Measurements from ENCODE around the gene EPHB3. TPM values are rescaled to one million over a fixed set of nuclear protein-coding genes. Genes with fewer than 3 reads are reported as not detected.

EPHB3 gene
- total RNA-seq, 1 donor from 2014 or later = 4.3 TPM

GRCh38 chr3:184568924-184569829 is 7.6 kb downstream of the EPHB3 start:
- H3K27ac Mint-ChIP-seq (ENCODE audit: unreplicated experiment) = no peak overlapping the region
- H3K4me3 Mint-ChIP-seq (ENCODE audit: unreplicated experiment) = peak overlapping the region; percentile 85
- peaks cover 13% of the 10 kb centered on the region for H3K36me3 Mint-ChIP-seq (ENCODE audit: low read depth, unreplicated experiment)
- H3K4me1 Mint-ChIP-seq (ENCODE audit: unreplicated experiment) = peaks cover 7% of the 10 kb centered on the region
- peaks cover 39% of the 10 kb centered on the region for H3K27me3 Mint-ChIP-seq (ENCODE audit: unreplicated experiment)
- no peaks in the 10 kb centered on the region for H3K9me3 Mint-ChIP-seq (ENCODE audit: unreplicated experiment)
- no peak for TF ChIP-seq CTCF (IDR thresholded peaks at IDR 0.05; ENCODE audit: unreplicated experiment)
- no peak for DNase-seq (ENCODE audit: low spot score)

- H3K27ac Mint-ChIP-seq (ENCODE audit: unreplicated experiment) = no peak overlapping the region
- DNase-seq (ENCODE audit: low spot score) = no peak
- no peak for TF ChIP-seq CTCF (IDR thresholded peaks at IDR 0.05; ENCODE audit: unreplicated experiment)
- peak overlapping the region; percentile 47 for H3K4me3 Mint-ChIP-seq (ENCODE audit: unreplicated experiment)
- peaks cover 14% of the 10 kb centered on the region for H3K4me1 Mint-ChIP-seq (ENCODE audit: unreplicated experiment)
- peaks cover 13% of the 10 kb centered on the region for H3K36me3 Mint-ChIP-seq (ENCODE audit: low read depth, unreplicated experiment)
- no peaks in the 10 kb centered on the region for H3K9me3 Mint-ChIP-seq (ENCODE audit: unreplicated experiment)
- H3K27me3 Mint-ChIP-seq (ENCODE audit: unreplicated experiment) = peaks cover 36% of the 10 kb centered on the region
Observed at GRCh38 chr3:184570035-184570434, 8.4 kb downstream of the EPHB3 start.

- H3K4me3 Mint-ChIP-seq (ENCODE audit: unreplicated experiment) = no peak overlapping the region
- H3K9me3 Mint-ChIP-seq (ENCODE audit: unreplicated experiment) = no peaks in the 10 kb centered on the region
- peaks cover 17% of the 10 kb centered on the region for H3K4me1 Mint-ChIP-seq (ENCODE audit: unreplicated experiment)
- peaks cover 31% of the 10 kb centered on the region for H3K27me3 Mint-ChIP-seq (ENCODE audit: unreplicated experiment)
- TF ChIP-seq CTCF (IDR thresholded peaks at IDR 0.05; ENCODE audit: unreplicated experiment) = no peak
- H3K27ac Mint-ChIP-seq (ENCODE audit: unreplicated experiment) = no peak overlapping the region
- H3K36me3 Mint-ChIP-seq (ENCODE audit: low read depth, unreplicated experiment) = peaks cover 13% of the 10 kb centered on the region
- DNase-seq (ENCODE audit: low spot score) = no peak
Observed at GRCh38 chr3:184570489-184570888, 8.9 kb downstream of the EPHB3 start.

GRCh38 chr3:184571750-184572377 is 10.3 kb downstream of the EPHB3 start:
- peaks cover 25% of the 10 kb centered on the region for H3K4me1 Mint-ChIP-seq (ENCODE audit: unreplicated experiment)
- H3K27ac Mint-ChIP-seq (ENCODE audit: unreplicated experiment) = no peak overlapping the region

More at GRCh38 chr3:184571750-184572377, 10.3 kb downstream of the EPHB3 start:
- TF ChIP-seq CTCF (IDR thresholded peaks at IDR 0.05; ENCODE audit: unreplicated experiment) = no peak
- Mint-ChIP-seq H3K9me3 (ENCODE audit: unreplicated experiment) (no peaks in the 10 kb centered on the region), H3K4me3 (ENCODE audit: unreplicated experiment) (peak overlapping the region; percentile 69), H3K27me3 (ENCODE audit: unreplicated experiment) (peaks cover 28% of the 10 kb centered on the region), H3K36me3 (ENCODE audit: low read depth, unreplicated experiment) (peaks cover 17% of the 10 kb centered on the region)
- DNase-seq (ENCODE audit: low spot score) = no peak

Data from endothelial cell (in vitro differentiated cells).